Measurements from ENCODE around the gene ITGBL1.
"Not testable (repeated sequence)": the region's sequence is repeated elsewhere in the genome, so short reads cannot be mapped to it uniquely, and the experiment has no call there.

Gene ITGBL1

DNA sequence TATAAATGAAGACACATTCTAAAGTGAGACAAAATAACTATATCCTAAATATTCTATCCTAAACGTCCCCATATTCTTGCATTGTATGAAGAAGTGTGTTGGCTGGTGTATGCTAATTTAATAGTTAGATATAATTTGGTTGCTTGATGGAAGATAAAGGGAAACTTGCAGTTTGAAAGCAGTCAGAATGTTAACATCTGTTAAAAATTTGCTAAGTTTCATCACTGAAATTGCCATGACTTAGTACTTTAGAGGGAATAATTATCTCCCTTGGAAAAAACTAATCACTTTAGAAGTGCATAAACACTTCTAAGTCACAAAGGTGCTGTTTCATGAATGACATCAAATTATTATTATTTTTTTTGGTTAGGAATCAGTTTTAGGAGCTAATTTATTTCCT, 61.6 kb downstream of the ITGBL1 start:
- no peak for DNase-seq

DNA sequence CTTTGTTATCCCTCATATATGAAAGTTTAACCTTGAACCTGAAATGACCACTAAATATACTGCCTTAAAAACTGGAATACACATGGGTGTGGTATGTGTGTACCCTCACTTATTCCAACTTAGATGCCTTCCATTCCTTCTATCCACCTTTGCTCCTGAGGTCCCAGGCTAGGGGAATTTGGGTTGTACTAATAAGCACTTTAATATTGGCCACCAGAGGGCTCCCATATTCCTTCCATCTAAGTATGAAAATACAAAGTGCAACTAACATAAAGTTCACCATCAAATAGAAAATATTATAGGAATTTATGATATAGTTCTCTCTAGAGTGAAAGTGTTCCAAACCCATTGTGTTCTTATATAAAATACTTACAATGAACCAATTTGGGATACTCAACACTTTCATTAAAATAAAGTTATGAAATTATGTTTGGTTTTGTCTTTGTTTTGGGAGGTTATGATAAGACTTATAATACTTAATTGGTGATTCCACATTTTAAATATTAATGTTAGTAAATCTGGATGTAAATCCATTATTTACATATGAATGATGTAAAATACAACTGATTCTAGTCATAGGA, 62.3 kb downstream of the ITGBL1 start:
- peak; percentile 84 for DNase-seq

DNA sequence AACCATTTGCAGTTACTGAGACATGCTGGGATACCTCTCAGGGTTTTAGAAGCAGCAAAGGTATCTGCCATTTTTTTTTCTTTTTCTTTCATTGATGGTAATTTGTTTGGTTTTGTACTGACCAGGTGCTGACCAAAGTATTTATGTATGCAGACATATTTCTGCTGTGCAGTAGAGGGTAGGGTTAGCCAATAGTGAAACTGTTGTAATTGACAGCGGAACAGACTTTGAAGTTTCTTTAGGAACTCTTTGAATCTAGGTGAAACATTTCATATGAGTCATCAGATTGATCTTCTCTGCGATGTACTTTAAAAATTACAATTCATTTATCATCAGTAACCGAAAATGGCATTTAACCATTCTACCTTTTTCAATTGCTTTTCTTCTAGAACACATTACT, 63.0 kb downstream of the ITGBL1 start:
- DNase-seq, result peak; percentile 7

DNA sequence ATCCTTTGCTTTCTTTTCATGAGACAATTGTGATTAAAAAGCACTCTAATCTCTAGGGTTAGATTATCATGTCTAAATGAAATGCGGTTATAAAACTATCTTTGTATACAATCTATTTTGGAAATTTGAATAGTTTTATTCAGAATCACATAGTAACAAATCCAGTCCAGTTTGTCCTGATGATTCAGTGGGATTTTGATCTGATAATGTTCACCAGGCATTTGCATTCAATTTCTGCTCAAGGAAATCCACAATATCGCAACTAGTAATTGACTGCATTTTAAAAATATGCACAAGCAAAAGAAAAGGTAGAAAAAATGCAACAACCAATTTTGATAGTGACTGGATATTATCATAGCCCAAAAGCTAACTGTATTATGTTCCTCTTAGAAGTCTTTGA, 63.8 kb downstream of the ITGBL1 start:
- no peak for DNase-seq

DNA sequence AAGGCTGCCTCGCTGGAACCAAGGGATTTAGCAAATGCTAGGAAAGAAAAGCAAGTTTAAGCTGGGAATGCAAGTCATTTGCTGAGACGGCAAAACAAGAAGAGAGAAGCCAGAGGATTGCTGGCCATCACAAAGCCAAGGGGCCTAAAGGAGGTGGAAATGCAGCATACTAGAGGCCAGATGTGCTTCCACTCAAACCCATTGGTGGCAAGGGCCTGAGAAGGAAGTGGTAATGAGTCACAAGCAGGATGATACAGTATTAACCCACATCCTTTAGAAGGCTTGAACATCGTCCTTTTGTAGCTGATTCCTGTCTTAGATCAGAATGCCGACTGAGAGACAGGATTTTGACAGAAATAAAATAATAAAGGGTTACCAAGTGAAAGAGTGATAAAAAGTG, 68.2 kb downstream of the ITGBL1 start:
- DNase-seq, result no peak

DNA sequence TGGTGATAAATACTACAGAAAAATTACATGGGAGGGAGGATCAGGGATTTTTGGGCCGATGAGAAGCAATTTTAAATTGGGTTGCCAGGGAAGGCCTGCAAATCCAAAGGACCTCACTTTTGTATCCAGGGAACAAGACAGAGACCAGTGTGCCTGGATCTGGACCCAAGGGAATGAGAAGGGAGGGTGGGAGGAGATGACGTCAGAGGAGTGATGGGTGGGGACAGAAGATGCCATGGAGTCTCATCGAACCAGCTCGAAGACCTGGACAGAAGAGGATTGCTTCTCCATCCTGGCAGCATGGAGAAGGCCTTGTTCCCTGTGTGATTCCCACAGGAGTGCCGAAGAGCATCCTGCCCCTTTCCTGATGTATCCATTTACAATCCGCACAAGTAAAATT, 68.9 kb downstream of the ITGBL1 start:
- no peak for DNase-seq

DNA sequence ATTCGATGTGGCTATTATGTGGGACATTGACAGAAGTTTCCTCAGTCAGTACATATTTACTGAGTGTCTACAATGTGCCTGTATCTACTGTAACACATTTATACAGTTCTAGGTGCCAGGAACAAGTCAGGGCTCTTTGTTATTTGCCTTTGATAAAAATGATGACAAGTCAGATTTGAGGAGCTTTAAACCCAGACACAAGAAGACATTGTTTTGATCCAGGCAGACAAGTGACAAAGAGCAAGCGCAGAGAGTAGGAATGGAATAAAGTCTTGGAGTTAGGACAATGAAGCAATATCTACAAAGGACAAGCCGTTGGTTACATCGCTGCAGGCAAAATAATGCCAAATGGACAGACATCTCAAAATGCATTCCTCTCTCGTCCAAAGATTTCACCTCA, 70.1 kb downstream of the ITGBL1 start:
- no peak for DNase-seq

DNA sequence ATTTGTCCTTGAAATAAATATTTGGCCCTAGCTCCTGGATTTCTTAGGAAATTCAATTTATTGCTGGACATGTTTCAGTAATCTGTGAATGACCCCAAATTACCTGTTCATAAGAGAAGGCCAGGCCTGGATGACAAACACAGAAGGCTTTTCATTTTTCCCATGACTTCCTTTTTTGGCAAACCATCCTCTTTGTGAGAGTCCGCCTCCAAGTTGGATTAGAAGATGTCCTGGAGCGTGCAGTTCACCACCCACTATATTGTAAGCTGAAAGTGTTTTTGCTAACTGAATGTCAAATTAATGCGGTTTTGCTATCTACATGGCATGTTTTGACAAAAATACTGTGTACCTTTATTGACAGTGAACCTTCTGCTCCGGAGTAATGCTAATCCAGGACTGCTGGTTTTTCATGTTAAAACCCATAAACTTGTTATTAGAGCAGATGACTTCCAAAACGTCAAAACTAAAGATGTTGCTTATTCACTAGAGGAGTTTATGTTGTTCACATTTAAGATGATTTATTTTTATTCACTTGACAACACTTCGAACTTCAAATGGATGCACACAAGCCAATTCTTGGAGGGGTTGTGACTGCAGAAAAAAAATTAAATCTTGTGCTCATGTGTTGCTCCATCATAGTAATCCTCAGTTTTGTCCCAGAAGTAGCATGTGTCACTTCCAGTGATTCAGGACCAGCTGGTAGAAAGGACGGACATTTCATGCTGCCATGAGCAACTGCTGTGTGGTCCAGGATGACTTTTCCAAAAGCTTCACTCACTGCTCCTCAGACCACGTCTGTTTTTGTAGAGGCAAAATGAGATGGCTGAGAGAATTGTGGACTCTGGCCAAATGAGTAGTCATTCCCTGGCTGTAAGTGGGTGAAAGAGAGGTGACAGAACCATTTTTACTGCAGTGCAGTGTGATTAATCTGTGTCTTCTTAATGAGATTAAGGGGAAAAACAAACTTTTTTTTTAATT, 71.0 kb downstream of the ITGBL1 start:
- DNase-seq, result peak; percentile 16

DNA sequence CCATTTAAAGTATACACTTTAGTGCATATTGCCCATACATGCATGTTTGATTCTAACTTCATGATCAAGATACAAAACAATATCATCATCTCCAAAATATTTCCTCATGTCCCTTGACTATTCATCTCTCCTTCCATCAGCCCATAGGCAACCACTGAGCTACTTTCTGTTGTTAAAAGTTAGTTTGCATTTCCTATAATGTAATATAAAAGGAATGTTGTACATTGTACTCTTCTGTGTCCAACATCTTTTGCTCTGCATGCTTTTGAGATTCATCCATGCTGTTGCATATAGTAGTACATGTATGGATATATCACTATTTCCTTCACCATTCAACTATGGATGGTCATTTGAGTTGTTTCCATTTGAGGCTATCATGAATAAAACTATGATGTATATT, 74.7 kb downstream of the ITGBL1 start:
- DNase-seq, result no peak

DNA sequence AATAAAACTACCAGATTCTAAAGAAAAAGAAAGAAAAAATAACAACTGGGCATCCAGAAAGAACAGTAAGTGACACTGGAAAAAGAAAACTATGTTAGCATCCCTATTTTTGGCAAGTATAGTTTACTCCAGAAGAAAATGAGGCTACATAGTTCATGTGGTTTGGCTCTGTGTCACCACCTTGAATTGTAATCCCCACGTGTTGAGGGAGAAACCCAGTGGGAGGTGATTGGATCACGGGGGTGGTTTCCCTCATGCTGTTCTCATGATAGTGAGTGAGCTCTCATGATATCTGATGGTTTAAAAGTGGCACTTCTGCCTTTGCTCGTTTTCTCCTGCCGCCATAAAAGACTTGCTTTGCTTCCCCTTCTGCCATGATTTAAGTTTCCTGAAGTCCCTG, 76.9 kb downstream of the ITGBL1 start:
- peak; percentile 23 for DNase-seq

DNA sequence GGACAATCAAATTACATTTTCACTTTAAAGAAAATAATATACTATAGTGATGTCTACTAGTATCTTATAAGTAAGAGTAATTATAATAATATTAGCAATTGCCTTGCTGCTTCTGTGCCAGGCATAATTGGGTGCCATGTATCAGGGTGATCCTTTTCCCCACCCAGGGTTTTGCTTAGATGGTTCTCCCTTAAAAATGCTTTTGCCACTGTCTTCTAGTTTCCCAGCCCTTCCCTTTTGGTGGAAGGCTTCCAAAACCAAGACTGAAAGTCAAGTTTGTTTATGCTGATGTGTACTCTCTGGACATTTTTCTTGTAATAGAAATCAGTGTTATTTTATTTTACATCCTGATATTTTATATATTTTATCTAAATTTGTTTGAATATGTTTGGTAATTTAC, 77.8 kb downstream of the ITGBL1 start:
- no peak for DNase-seq

DNA sequence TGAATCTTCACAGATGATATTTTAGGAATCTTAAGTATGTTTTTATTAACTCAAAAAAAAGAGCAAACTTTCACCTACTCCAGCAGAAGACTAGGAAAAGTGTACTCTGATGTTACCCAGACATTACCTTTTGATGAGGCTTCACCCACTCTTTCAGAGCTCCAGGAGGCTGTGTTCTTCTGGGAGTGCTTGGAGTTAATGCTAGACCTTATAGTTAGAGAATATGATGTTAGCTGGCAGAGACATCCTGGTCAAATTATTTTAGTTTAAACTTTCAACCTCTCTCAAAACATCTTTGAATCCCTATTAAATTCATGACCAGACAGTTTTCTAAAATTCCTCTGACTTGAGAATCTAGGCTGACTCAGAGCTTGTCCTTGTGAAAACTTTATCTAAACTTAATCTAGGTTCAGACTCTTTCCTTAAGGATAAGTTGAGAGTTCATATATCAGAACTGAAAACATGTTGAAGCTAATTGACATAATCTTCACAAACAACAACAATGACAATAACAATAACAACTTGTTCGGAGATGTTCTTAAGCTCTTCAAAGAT, 82.8 kb downstream of the ITGBL1 start:
- no peak for DNase-seq

DNA sequence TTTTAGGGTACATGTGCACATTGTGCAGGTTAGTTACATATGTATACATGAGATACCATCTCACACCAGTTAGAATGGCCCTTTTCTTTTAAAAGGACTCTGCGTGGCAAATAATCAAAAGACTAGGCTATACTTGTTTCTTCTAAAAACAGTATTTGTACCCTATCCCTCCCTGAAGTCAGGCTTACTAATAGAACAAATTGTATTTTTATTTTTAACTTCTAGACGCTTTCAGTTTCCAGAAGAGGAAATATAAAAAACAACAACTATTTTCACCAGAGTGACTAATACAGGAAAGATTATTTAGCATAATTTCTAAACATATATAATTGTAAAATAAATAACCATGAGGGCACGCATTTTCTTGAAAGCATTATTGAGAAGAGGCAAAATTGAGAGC, 83.6 kb downstream of the ITGBL1 start:
- no peak for DNase-seq

DNA sequence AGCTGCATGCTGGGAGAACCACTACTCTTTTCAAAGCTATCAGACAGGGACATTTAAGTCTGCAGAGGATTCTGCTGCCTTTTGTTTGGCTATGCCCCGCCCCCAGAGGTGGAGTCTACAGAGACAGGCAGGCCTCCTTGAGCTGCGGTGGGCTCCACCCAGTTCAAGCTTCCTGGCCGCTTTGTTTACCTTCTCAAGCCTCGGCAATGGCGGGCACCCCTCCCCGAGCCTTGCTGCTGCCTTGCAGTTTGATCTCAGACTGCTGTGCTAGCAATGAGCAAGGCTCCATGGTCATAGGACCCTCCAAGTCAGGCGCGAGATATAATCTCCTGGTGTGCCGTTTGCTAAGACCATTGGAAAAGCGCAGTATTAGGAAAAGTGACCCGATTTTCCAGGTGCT, 92.1 kb downstream of the ITGBL1 start:
- not testable (repeated sequence) for DNase-seq

DNA sequence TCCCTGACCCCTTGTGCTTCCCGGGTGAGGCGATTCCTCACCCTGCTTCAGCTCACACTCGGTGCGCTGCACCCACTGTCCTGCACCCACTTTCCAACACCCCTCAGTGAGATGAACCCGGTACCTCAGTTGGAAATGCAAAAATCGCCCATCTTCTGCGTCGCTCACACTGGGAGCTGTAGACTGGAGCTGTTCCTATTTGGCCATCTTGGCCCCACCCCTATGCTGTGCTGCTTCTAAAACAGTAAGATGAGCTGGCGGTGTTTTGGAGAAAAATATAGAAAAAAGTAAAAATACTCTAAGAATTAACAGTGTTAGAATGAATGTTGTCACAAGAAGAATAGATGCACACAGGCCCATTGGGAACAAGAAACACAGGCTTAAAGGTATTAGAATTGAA, 92.5 kb downstream of the ITGBL1 start:
- DNase-seq, result no peak

DNA sequence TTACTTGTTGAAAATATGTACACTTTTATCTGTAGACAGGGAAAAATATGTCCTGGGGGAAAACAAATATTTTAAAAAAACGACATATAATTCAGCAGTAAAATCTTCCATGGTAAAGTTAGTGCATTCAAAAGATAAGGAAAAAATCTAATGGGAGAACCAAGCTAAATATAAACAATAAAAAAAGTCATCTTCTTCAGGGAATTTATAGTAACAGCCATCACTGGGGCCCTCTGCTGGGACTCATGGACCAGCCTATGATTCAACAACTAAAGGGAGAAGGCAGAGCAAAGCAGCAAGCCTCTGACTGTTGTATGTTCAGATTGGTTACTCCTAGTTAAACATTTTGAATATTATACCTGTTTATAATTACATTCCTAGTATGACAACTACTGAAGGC, 93.0 kb downstream of the ITGBL1 start:
- no peak for DNase-seq

DNA sequence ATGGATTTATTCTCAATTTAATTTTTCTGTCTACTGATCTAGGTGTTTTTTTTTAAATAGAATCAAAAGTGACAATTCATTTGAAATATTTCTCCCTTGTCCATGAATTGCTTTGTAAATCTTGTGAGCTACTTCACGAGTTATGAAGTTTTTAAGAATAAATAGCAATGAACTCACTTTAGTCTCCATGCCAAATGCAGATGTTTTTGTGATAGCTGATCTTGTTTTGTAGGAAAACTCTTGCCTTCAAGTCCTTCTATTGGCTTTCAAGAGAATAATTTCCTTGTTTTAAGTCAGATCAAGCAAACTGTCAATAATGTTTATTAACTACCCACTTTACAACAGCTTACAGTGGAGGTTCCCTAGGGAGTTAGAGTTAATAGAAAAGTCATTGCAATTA, 99.8 kb downstream of the ITGBL1 start:
- no peak for DNase-seq

DNA sequence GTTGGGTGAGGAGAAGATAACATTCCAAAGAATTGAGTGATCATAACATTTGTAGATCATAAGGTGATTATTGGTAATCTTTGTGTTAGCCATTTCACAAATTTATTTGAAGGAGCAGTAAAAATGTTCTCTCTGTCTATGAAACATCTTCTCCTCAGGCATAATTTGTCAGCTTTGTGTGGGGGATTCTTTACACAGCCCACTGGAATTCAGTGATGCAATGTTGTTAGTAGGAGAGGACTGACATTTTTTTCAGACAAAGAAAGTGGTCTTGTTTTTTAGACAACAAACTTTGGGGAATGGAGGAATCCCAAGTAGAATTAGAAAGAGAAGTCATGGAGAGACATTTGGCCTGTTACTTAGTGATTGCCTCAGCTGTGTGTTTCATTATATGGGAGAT, 100.3 kb downstream of the ITGBL1 start:
- DNase-seq, result no peak

DNA sequence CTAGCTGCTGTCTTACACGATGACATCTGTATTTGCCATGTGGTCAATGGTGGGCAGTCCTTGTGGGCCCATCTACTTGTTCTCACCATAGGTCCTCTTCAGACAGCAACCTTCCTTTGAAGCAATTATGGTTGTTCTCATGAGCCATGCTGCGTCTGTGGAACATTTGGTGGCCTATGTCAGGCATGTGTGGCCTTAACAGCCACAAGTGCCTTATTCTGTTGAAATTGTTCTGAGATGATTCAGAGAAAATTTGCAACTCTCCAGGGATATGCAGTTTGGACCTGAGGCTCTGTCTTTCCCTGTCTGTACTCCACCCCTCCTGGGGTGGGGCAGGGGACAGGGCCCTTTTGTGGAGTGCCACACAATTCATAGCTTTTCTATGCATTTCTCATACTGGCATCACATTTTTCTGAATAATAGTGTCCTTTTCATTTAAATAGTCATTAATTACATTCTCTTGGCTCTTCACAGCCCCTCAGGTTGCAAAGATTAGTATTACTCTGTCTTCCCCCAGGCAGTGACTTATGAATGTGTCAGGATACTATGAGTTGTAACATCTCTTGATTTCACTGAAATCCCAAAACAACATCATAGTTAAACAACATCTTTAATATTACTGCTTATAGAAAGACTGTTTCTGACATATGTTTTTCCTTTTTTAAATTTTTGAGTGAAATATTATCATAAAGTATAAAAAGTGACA, 102.1 kb downstream of the ITGBL1 start:
- DNase-seq, result no peak

DNA sequence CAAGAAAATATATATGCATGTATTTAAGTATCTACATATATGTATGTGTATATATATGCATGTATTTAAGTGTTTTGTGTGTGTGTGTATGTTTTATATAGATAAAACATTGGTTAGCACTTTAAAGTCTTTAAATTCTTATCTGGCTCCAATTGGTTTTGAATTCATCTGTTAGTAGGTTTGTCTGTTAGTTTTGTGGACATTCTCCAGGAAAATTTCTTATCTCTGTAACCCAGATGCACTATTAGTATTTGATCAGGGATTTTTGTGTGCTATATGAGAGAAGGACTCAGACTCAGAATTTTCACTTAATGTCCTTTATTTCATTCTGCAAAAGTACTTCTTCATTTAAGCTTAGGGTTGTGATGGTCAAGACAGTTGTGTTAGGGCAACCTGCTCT, 103.1 kb downstream of the ITGBL1 start:
- no peak for DNase-seq

DNA sequence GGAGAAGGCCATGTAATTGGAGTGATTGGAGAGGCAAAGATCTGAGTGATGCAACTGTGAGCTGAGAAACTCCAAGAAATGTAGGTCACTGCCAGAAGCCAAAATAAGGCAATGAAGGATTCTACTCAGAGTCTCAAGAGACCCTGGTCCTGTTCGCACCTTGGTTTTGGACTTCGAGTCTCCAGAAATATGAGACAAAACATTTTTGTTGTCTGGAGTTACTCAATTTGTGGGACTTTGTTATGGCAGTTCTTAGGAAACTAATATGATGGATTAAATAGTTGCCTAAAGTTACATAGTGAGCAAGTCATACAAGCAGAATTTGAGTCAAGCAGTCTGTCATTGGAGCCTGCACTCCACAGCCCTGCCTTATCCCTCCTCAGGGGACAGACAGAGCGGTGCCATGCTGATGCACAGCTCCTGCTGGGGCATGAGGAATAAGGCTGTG, 104.2 kb downstream of the ITGBL1 start:
- DNase-seq, result peak; percentile 19

DNA sequence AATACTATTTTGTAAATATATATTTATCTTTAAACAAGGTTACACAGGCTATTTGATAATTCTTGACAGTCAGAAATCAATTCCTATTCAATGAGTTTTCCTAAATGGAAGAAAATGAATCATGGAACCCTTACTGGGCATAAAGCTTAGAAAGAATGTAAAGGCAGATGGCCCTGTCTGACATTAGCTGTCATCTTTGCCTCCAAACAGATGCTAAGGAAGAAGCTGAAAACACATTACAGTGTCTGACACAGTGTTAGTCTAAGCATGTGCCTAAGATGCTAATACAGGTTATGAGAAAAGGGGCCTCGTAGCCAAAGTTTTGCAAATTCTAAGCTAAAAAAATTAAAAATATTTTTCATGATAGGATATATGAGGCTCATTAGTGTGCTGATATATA, 112.8 kb downstream of the ITGBL1 start:
- DNase-seq, result peak; percentile 14

DNA sequence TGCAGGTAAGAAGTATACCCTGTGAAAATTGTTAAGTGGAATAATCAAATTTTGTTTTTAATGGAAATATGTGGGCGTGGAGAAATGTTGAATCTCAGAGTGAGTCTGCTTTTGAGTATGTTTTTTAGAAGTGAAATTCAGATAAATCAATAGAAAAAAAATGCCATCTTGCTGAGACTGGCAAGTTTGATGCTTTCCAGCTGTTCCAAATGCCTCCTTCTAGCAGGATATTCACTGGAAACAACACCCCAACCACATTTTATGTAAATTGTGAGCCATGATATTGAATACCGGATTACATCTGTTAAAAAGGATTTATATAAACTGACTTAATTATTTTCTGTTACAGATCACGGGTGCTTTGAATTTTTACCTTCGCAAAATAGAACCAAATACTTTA, 115.4 kb downstream of the ITGBL1 start:
- no peak for DNase-seq

DNA sequence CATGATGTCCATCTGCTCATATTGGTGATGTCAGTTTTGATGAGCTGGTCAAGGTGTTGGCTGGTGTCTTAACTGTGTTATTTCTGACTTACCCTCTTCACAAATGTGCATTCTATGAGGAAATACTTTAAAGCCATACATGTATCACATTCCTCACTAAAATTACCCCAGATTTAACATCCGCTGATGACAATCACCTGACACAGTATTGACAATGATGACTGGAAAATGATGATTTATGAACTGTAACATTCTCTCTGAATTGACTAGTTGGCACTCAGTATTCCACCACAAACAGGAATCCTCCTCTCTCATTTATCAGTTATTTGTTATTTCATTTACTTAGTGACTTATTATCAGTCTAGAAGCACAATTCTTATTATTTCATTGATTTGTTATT, 117.3 kb downstream of the ITGBL1 start:
- DNase-seq, result no peak
